ENCODE results near the gene CCDC149. TPM values are rescaled to one million over a fixed set of nuclear protein-coding genes. Genes with fewer than 3 reads are reported as not detected.
"Not testable (repeated sequence)": the region's sequence is repeated elsewhere in the genome, so short reads cannot be mapped to it uniquely, and the experiment has no call there.

CCDC149 gene
- total RNA-seq, 1 donor: 8.6 TPM

DNA sequence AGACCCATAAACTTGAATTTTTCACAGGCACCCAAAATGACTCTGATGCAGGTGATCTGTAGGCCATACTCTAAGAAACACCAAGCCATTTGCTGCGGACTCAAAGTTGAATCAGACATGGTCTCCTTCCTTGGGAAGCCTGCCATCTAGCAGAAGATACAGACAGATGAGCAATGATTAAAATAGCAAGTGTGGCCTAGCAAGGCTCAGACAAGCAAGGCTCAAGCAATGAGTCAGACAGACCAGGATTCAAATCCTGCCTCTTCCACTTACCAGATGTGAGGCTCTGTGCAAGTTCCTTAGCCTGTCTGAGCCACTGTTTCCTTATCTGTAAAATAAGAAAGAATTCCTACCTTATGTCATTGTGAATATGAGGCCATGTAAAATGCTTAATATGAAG lies 2.3 kb downstream of the CCDC149 start:
- DNase-seq (ENCODE audit: low read depth): no peak
- no peak overlapping the region for H3K4me3 ChIP-seq (ENCODE audit: low read depth, low read length)
- TF ChIP-seq, protein P1, sequence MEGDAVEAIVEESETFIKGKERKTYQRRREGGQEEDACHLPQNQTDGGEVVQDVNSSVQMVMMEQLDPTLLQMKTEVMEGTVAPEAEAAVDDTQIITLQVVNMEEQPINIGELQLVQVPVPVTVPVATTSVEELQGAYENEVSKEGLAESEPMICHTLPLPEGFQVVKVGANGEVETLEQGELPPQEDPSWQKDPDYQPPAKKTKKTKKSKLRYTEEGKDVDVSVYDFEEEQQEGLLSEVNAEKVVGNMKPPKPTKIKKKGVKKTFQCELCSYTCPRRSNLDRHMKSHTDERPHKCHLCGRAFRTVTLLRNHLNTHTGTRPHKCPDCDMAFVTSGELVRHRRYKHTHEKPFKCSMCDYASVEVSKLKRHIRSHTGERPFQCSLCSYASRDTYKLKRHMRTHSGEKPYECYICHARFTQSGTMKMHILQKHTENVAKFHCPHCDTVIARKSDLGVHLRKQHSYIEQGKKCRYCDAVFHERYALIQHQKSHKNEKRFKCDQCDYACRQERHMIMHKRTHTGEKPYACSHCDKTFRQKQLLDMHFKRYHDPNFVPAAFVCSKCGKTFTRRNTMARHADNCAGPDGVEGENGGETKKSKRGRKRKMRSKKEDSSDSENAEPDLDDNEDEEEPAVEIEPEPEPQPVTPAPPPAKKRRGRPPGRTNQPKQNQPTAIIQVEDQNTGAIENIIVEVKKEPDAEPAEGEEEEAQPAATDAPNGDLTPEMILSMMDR (IDR thresholded peaks at IDR 0.05; ENCODE audit: insufficient read depth, low read depth, low read length): no peak

DNA sequence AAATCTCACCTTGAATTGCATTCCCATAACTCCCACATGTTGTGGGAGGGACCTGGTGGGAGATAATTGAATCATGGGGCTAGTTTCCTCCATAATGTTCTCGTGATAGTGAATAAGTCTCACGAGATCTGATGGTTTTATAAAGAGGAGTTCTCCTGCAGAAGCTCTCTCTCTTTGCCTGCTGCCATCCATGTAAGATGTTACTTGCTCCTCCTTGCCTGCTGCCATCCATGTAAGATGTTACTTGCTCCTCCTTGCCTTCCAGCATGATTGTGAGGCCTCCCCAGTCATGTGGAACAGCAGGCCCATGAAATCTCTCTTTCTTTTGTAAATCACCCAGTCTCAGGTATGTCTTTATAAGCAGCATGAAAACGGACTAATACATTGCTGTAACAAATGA lies 3.2 kb downstream of the CCDC149 start:
- H3K4me3 ChIP-seq (ENCODE audit: low read depth, low read length); DNase-seq (ENCODE audit: low read depth): not testable (repeated sequence)

DNA sequence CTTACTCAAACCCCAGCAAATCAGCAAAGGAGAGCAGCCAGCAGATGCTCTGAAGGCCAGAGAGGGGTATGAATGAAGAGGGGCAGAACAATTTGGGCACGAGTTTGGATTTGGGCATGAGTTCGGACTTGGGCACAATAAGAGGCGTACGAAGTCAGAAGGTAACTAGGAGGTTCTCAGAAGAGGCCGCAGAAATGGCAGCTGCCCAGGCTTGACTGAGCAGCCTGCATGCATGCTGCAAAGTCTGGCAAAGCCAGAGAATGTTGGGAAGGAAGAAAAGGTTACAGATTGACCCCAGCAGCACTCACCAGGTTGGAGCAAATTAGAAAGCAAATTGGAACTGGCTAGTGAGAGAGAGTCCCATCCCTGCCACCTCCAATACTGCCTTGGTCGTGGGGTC lies 15.2 kb downstream of the CCDC149 start:
- DNase-seq (ENCODE audit: low read depth): no peak
- TF ChIP-seq, protein P1 (IDR thresholded peaks at IDR 0.05; ENCODE audit: insufficient read depth, low read depth, low read length): no peak
- no peak overlapping the region for H3K4me3 ChIP-seq (ENCODE audit: low read depth, low read length)

DNA sequence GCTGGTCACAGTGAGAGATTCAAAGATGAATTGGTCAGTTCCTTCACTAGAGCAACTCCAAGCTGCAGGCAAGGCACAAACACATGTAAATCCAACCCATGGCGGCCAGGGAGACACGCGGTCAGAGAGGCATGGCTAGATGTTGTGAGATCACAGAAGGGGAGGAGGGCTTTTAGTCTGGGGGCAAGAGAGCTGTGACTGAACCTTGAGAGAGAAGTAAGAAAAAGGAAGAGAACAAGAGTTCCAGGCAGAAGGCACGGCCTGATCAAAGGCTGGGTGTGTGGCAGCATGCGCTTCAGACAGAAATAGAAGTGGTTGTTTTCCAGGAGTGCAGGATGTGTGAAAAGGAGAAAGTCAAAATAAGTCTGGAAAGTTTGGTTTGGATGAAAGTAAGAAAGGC lies 15.9 kb downstream of the CCDC149 start:
- TF ChIP-seq, protein P1 (IDR thresholded peaks at IDR 0.05; ENCODE audit: insufficient read depth, low read depth, low read length): no peak
- DNase-seq (ENCODE audit: low read depth): no peak
- no peak overlapping the region for H3K4me3 ChIP-seq (ENCODE audit: low read depth, low read length)

DNA sequence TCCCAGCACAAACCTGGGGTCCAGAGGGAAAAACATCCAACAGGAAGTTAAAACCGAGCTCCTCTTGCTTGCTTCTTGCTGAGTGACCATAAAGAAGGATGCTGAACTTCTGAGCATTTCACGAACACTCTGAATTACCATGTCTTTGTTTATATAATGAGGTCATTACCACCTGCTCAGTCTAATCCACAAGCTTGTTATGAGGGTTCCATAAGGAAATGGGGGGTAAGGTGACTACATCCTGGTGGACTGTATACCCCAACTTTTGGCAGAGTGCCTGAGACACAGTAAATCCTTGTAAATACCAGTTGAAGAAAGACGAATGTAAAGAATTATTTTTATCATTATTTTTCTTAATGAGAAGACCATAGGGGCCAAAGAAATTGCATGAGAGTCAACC lies 16.8 kb downstream of the CCDC149 start:
- no peak overlapping the region for H3K4me3 ChIP-seq (ENCODE audit: low read depth, low read length)
- TF ChIP-seq, protein P1 (IDR thresholded peaks at IDR 0.05; ENCODE audit: insufficient read depth, low read depth, low read length): no peak
- no peak for DNase-seq (ENCODE audit: low read depth)

DNA sequence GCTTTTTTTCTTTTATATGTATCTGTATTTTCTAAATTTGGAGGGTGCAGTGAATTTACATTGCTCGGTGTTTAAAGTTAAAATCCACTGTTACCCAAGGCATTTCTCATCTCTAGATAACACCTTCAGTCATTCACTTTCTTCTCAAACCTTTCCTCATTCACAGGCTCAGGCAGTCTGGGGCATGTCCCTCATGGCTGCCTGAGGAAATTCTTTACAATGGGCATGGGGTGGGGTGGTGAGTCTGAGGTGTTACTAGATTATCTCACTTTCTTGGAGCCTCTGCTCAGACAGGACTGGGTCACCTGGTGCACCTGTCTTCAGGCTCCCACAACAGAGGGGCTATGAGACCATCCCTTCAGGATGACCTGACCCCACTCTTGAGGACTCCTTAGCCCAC lies 17.4 kb downstream of the CCDC149 start:
- TF ChIP-seq, protein P1 (IDR thresholded peaks at IDR 0.05; ENCODE audit: insufficient read depth, low read depth, low read length): no peak
- no peak overlapping the region for H3K4me3 ChIP-seq (ENCODE audit: low read depth, low read length)
- no peak for DNase-seq (ENCODE audit: low read depth)

DNA sequence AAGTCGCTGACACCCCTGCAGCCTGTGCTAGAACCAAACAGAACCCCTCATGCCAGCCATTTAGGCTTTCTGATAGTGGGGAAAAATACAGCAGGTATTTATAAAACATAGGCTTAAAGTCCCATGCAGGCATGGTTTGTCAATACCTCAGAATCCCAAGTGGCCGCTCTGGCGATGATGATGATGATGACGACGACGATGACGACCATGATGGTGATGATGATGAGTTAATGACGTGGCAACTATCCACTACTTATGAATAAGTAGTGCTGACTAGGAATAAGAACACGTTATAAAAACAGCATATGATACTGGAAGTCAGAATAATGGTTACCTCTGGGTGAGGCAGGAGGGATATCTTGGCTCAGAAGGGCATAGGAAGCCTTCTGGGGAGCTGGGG lies 18.0 kb downstream of the CCDC149 start:
- TF ChIP-seq, protein P1 (IDR thresholded peaks at IDR 0.05; ENCODE audit: insufficient read depth, low read depth, low read length): no peak
- H3K4me3 ChIP-seq (ENCODE audit: low read depth, low read length): no peak overlapping the region
- DNase-seq (ENCODE audit: low read depth): no peak

Data from fibroblast of villous mesenchyme (primary cell).